Measurements from ENCODE around the gene ADCY2.
A peak's percentile ranks its signal among the peaks of the same experiment; 100 is the strongest.

Gene ADCY2

GRCh38 chr5:7437836-7438235, 41.9 kb downstream of the ADCY2 start:
- no peak for DNase-seq (ENCODE audit: low spot score)

DNA sequence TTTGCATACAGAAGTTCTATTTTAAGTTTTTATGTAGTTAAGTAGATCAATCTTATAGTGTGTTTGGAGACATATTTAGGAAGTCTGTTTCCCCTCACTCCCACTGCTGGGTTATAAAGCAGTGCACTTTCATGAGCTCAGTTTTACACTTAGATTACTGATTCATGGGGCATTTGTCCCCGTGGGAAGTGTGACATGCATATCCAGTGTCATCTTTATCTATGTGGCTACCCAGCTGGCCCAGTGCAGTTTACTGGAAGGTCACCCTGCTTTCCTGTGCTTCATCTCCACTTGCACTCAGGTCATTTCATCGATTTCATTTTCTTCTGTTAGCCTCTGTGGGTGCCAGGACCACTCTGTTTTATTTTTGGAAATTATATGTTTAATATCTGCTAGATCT, 49.1 kb downstream of the ADCY2 start:
- DNase-seq (ENCODE audit: low spot score) = no peak

DNA sequence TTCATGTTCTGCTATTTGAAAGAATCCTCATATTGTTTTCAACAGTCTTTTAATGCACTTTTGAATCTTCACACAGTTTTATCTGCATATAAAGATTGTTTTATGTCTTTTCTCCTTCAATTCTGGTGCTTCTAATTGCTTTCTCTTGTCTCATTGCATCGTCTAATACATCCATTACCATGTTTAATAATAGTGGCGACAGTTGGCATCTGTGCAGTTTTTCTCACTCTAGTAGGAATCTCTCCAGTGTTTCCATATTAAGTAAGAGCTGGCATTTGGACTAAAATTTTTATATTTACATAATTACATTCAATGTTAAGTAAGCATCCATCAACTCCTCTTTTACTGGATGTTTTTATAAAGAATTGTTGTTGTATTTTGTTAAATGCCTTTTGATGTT, 49.9 kb downstream of the ADCY2 start:
- no peak for DNase-seq (ENCODE audit: low spot score)

- no peak for DNase-seq (ENCODE audit: low spot score)
These were observed 51.0 kb downstream of the ADCY2 start for GRCh38 chr5:7446913-7447312.

DNA sequence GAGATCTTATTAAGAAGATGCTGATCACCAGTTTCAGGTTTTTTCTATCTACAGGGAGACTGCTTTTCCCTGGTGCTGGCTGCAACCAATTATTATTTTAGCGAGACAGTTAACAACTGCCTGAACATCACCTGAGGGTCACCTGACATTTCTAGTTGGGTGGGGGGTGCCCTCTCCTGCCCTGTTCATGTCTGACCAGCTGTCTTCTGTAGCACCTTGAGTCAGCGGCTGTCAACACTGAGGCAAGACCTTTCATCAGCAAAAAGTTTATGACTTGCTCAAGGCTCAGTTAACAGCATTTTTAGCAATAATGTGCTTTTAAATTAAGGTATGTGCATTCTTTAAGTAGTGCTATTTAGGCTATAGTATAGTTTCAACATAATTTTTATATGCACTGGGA, 58.0 kb downstream of the ADCY2 start:
- no peak for DNase-seq (ENCODE audit: low spot score)

- DNase-seq (ENCODE audit: low spot score) = no peak
These were observed 60.3 kb downstream of the ADCY2 start for GRCh38 chr5:7456206-7456605.

- no peak for DNase-seq (ENCODE audit: low spot score)
These were observed 65.4 kb downstream of the ADCY2 start for GRCh38 chr5:7461371-7461770.

DNA sequence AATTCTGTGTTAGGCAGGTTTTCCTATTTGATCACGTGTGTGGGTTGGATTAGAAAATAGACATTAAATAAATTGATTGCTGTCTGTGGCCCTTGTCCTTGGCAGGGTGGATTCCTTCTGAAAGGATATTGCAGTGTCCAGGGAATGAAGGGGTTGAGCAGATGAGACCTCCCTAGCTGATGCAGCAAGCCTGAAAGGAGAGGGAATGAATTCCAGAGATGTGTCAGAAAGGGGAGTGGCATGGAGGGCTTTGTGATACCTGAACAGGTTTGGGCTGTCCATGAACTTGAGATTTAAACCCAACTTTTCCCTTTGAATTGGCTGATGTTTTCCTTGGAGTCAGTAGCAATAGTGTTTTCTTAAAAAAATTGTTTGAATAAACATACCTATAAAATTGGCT, 66.8 kb downstream of the ADCY2 start:
- DNase-seq (ENCODE audit: low spot score) = no peak

- DNase-seq (ENCODE audit: low spot score) = no peak
These were observed 68.2 kb downstream of the ADCY2 start for GRCh38 chr5:7464182-7464581.

DNA sequence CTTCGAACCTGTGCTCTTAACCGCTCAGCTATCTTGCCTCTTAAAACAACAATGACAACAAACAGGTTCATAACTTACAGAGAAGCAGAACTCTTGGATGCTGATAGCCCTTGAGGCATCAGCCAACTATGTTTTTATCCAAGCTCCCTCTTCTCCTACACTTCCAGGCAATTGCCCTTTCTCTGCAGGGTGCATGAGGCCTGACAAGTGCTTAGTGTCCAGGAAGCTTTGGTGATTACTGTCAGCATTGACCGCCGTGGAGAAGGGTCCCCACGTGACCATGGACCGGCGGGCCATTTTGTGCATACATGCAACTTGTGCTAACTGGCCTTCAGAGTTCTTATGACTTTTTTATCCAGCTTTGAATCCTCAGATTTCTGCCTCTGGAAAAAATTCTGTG, 71.2 kb downstream of the ADCY2 start:
- DNase-seq (ENCODE audit: low spot score) = no peak

- no peak for DNase-seq (ENCODE audit: low spot score)
These were observed 72.8 kb downstream of the ADCY2 start for GRCh38 chr5:7468742-7469141.

GRCh38 chr5:7471710-7472109, 75.8 kb downstream of the ADCY2 start:
- no peak for DNase-seq (ENCODE audit: low spot score)

DNA sequence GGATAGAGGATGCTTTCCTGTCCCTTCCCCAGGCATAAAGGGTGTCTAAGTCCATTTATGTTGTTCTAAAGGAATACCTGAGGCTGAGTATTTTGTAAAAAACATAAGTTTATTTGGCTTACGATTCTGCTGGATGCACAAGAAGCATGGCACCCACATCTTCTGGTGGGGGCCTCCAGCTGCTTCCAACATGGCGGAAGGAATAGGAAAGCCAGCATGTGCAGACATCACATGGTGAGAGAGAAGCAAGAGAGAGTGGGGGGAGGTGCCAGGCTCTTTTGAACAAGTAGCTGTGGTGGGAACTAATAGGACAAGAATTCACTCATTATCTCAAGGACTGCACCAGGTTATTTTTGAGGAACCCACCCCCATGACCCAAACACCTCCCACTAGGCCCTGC, 77.2 kb downstream of the ADCY2 start:
- DNase-seq (ENCODE audit: low spot score) = no peak

- no peak for DNase-seq (ENCODE audit: low spot score)
These were observed 77.8 kb downstream of the ADCY2 start for GRCh38 chr5:7473668-7474215.

- DNase-seq (ENCODE audit: low spot score) = no peak
These were observed 79.0 kb downstream of the ADCY2 start for GRCh38 chr5:7474821-7475403.

DNA sequence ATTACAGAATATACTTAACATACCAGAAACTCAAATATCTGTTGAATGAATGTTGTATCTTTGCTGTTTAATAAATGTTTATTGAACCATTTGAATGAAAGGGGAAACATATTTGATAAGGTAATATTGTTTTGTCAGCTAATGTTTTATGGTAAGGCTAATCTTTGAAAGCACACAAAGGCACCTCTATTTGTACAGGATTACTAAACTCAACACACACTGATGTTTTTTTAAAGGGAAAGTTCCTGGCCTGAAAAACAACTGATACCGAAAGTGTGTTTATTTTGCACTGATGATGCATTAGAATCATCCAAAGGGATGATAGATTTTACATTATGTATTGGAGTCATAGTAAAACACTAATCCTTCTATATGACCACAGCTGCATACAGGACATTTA, 82.5 kb downstream of the ADCY2 start:
- DNase-seq (ENCODE audit: low spot score) = no peak

DNA sequence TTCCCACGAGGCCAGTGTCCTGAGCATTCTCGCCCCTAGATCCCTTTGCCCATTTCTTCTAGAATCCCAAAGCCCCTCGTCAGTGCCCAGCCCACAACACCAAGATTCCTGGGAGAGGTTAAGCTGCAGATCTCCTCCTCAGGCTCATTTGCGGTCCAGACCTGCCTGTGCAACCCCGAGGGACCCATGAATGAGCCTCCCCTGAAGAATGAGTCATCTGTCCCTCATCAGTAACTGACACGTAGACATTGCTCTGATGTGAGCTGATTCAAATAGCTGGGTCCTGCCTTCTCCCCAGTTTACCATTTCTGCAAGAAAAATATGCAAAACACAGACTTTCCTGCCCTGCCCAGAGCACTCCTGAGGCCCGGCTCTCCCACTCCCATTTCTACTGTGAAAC, 92.8 kb downstream of the ADCY2 start:
- no peak for DNase-seq (ENCODE audit: low spot score)

GRCh38 chr5:7492371-7492770, 96.4 kb downstream of the ADCY2 start:
- DNase-seq (ENCODE audit: low spot score) = no peak

DNA sequence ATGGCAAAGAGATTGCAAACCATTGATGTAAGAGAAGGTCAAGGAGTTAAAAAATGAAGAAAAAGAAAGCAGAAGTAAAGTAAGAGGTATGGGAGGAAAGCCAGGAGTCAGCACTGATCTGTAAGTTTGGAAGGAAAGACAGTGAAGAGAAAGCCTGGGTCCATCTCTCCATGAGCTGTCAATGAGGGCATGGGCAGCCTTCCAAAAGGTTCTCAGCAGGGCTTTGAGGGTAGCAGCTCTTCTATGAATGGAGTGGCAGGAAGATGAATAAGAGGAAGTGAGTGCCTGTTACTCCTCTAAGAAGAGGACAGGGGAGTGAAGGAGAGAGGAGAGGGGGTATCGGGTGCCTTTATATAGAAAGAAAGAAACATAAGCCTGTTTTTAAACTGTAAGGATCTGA, 97.1 kb downstream of the ADCY2 start:
- peak; percentile 10 for DNase-seq (ENCODE audit: low spot score)

GRCh38 chr5:7493622-7494021, 97.7 kb downstream of the ADCY2 start:
- no peak for DNase-seq (ENCODE audit: low spot score)

- no peak for DNase-seq (ENCODE audit: low spot score)
These were observed 98.7 kb downstream of the ADCY2 start for GRCh38 chr5:7494481-7495130.

DNA sequence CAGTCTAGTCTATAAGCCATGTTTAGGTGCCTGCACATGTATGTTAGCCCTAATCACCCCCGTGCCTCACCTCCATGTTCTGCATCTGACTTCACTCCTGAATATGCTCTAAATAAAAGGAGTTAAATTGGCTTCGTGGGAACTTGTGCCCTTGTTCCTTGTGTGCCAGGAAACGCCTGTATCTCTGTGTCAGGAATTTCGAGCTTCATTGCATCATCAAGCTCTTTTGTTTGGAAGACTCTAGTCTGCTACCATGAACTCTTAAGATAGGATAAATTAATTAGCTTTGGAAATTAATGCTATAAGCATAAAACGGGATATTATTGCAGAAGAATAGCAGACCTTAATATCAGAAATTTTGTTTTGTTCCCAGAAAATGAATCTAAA, 99.2 kb downstream of the ADCY2 start:
- DNase-seq (ENCODE audit: low spot score) = no peak

DNA sequence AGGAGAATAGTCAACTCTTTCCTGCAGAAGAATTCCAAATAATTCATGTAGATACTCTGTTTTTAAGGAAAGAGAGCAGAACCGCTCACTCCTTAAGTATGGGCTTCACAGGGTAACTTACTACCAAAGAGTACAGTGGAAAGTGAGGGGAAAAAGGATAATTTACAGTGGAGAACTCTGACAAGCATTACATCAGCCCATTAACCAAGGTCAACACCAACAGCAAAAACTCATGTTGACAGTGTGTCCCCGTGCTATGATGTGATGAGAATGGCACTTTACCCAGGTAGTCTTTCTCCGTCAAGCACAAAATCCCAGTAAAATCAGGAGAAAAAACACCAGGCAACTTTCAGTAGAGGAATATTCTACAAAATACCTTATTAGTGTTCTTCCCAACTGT, 104.3 kb downstream of the ADCY2 start:
- DNase-seq (ENCODE audit: low spot score) = no peak

DNA sequence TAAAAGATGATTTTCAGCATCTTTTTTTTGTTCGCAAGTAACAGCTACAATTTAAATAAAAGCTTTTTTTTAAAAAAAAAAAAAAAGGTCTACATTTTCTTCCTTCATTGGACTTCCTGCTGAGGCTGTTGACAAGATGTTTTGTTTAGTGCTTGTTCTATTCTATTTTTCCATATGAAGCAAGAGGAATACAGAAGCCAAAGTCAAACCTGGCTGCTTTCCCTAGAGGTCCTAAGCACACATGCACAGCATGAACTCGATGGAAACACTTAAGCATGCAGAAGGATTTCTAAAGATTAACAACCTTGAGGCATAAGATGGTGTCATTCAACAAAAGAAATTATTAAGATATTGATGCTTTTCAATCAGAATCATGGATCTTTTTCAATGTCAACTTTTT, 105.1 kb downstream of the ADCY2 start:
- DNase-seq (ENCODE audit: low spot score) = no peak
